ENCODE results near the gene TCF12. TPM values are rescaled to one million over a fixed set of nuclear protein-coding genes. Genes with fewer than 3 reads are reported as not detected.

TCF12 gene
- total RNA-seq, 1 experiment from 2014 or later: 102 TPM

GRCh38 chr15:57057134-57057930, 138.9 kb downstream of the TCF12 start:
- in situ Hi-C loops (cut with HindIII; ENCODE audit: low pct_unique_long_range_greater_than_20kb, low sequenced_read_pairs) (no loop called here), intact Hi-C loops (cut with micrococcal nuclease; ENCODE audit: unreplicated experiment) (no loop called here)
- ATAC-seq: no peak
- Histone ChIP-seq H3K4me3 (ENCODE audit: low read depth in 2 of 2, low read length in 2 of 2) (no peak overlapping the region), H3K9me3 (ENCODE audit: control insufficient read depth, insufficient read depth, low read depth, low read length) (no peaks in the 10 kb centered on the region), H3K4me1 (ENCODE audit: control insufficient read depth, insufficient read depth, low read length) (no peaks in the 10 kb centered on the region; the same call in 1 of the 2 replicates), H3K36me3 (ENCODE audit: control insufficient read depth, insufficient read depth, low read length) (no peaks in the 10 kb centered on the region), H3K27ac (ENCODE audit: low read length) (no peak overlapping the region), H3K27me3 (ENCODE audit: control insufficient read depth, insufficient read depth, low read length) (no peaks in the 10 kb centered on the region)
- BruUV-seq (replicated peaks): no TSS peak
- DNase-seq (ENCODE audit: low read depth, low spot score): no peak
- CTCF ChIA-PET: interaction anchor here (0.6 kb wide), 1 partner anchor 59 kb away, joined by 4 read pairs; no protein-coding TSS in a partner anchor
- TF ChIP-seq TCF7L2 (IDR thresholded peaks at IDR 0.05; ENCODE audit: low read depth, low read length): no peak
- TF ChIP-seq SIN3A (IDR thresholded peaks at IDR 0.05; ENCODE audit: borderline replicate concordance, insufficient read depth, low read depth, low read length): no peak
- no peak for TF ChIP-seq REST (IDR thresholded peaks at IDR 0.05; ENCODE audit: insufficient read depth in 1 of 2, low read depth in 2 of 2, low read length in 1 of 2)
- TF ChIP-seq POLR2AphosphoS5 (IDR thresholded peaks at IDR 0.05; ENCODE audit: low read depth, low read length): no peak
- no peak for TF ChIP-seq CTCF (IDR thresholded peaks at IDR 0.05)
- POLR2A ChIA-PET: interaction anchor here (0.5 kb wide), 1 partner anchor 150 kb away, joined by 10 read pairs; no protein-coding TSS in a partner anchor

GRCh38 chr15:57059026-57059660, 140.7 kb downstream of the TCF12 start:
- DNase-seq (ENCODE audit: low read depth, low spot score) (no peak), ATAC-seq (no peak)
- Histone ChIP-seq H3K27ac (ENCODE audit: low read length) (no peak overlapping the region), H3K36me3 (ENCODE audit: control insufficient read depth, insufficient read depth, low read length) (no peaks in the 10 kb centered on the region), H3K4me3 (ENCODE audit: low read depth in 2 of 2, low read length in 2 of 2) (no peak overlapping the region), H3K9me3 (ENCODE audit: control insufficient read depth, insufficient read depth, low read depth, low read length) (no peaks in the 10 kb centered on the region), H3K27me3 (ENCODE audit: control insufficient read depth, insufficient read depth, low read length) (no peaks in the 10 kb centered on the region), H3K4me1 (ENCODE audit: control insufficient read depth, insufficient read depth, low read length) (no peaks in the 10 kb centered on the region; the same call in 1 of the 2 replicates)
- ChIA-PET CTCF (no interaction called here), POLR2A (no interaction called here)
- intact Hi-C loops (cut with micrococcal nuclease; ENCODE audit: unreplicated experiment) (no loop called here), in situ Hi-C loops (cut with HindIII; ENCODE audit: low pct_unique_long_range_greater_than_20kb, low sequenced_read_pairs) (no loop called here)
- TF ChIP-seq CTCF (IDR thresholded peaks at IDR 0.05): no peak
- TF ChIP-seq POLR2AphosphoS5 (IDR thresholded peaks at IDR 0.05; ENCODE audit: low read depth, low read length): no peak
- no peak for TF ChIP-seq REST (IDR thresholded peaks at IDR 0.05; ENCODE audit: insufficient read depth in 1 of 2, low read depth in 2 of 2, low read length in 1 of 2)
- TF ChIP-seq SIN3A (IDR thresholded peaks at IDR 0.05; ENCODE audit: borderline replicate concordance, insufficient read depth, low read depth, low read length): no peak
- no peak for TF ChIP-seq TCF7L2 (IDR thresholded peaks at IDR 0.05; ENCODE audit: low read depth, low read length)
- no TSS peak for BruUV-seq (replicated peaks)
